C4-2B (cell line): Measurements from ENCODE around the gene SPIB.

Experiments used
- ZFX ChIP-seq: fragments of 450-650 bp; IDR thresholded peaks from 2 replicates; pipeline ENCODE4 v1.6.1; 2017
- TF ChIP-seq, protein P1 (sequence below): fragments of 450-650 bp; conservative IDR thresholded peaks from 2 replicates; pipeline ENCODE4 v1.5.1; 2017; ENCODE audit warnings: mild to moderate bottlenecking

DNA sequence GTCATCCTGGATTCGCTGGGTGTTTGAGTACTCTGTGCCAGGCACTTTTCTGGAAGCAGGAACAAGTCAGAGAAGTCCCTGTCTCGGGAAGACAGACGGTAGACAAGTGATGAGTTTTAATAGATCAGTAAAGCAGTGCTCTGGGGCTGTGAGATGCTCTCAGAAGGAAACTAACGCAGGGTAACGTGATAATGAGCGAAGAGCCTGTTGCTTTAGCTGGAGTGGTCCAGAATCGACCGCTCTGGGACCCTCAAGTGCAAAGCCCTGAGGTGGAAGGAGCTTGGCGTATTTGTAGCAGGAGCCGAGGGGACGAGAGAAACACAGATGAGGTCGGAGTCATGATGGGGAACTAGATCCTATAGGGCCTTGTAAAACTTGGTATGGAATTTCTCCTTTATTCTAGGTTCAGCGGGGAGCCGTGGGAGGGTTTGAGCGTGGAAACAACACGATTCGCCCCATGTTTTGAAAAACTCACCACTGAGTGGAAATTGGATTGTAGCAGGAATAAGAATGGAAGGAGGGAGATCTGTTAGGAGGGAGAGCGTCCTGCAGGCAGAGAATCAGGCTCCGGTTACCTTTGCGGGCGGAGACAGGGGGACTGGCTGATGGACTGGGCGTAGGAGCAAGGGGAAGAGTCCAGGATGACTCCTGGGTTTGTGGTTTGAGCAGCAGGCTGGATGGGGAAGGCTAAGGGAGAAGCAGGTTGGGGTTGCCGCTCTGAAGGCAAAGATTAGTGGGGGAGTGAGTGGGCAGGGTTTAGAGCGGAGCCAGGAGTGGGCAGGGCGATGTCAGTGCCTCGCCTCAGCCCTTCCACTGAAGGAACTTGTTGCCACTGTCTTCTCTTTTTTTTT, 33.8 kb upstream of the SPIB start:
- TF ChIP-seq, protein P1, sequence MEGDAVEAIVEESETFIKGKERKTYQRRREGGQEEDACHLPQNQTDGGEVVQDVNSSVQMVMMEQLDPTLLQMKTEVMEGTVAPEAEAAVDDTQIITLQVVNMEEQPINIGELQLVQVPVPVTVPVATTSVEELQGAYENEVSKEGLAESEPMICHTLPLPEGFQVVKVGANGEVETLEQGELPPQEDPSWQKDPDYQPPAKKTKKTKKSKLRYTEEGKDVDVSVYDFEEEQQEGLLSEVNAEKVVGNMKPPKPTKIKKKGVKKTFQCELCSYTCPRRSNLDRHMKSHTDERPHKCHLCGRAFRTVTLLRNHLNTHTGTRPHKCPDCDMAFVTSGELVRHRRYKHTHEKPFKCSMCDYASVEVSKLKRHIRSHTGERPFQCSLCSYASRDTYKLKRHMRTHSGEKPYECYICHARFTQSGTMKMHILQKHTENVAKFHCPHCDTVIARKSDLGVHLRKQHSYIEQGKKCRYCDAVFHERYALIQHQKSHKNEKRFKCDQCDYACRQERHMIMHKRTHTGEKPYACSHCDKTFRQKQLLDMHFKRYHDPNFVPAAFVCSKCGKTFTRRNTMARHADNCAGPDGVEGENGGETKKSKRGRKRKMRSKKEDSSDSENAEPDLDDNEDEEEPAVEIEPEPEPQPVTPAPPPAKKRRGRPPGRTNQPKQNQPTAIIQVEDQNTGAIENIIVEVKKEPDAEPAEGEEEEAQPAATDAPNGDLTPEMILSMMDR: no peak
- TF ChIP-seq ZFX: peak; percentile 11; the same call in 1 of the 2 replicates
